Vagina (tissue), 2 donors: ENCODE measurements around the gene AIPL1.

Experiments
- POLR2A ChIP-seq, 2 donors: fragments of 450-650 bp; IDR thresholded peaks; one replicate each; pipeline ENCODE4 v1.6.1; 2017; ENCODE audit warnings: antibody characterized with exemption in 2 of 2, mild to moderate bottlenecking in 2 of 2, moderate library complexity in 2 of 2
- POLR2AphosphoS5 ChIP-seq, 2 donors: sonication (generic); formaldehyde crosslinking; IDR thresholded peaks; one replicate each; pipeline ENCODE4 v1.9.0; 2017; ENCODE audit warnings: antibody characterized with exemption in 2 of 2, mild to moderate bottlenecking in 2 of 2, low read depth in 1 of 2; ENCODE audit not compliant: insufficient read depth in 1 of 2
- TF ChIP-seq, protein P1 (sequence below), 3 experiments: fragments of 450-650 bp in 2 of 3; fragments of 200-600 bp in 1 of 3; sonication (generic) in 1 of 3; IDR thresholded peaks; one replicate each; pipeline ENCODE4 v1.5.1; 2017 to 2019; ENCODE audit warnings: antibody characterized with exemption in 3 of 3, mild to moderate bottlenecking in 2 of 3, moderate library complexity in 2 of 3

- TF ChIP-seq POLR2AphosphoS5 (IDR thresholded peaks at IDR 0.05; ENCODE audit: insufficient read depth in 1 of 2, low read depth in 1 of 2) = no peak
- TF ChIP-seq, protein P1, sequence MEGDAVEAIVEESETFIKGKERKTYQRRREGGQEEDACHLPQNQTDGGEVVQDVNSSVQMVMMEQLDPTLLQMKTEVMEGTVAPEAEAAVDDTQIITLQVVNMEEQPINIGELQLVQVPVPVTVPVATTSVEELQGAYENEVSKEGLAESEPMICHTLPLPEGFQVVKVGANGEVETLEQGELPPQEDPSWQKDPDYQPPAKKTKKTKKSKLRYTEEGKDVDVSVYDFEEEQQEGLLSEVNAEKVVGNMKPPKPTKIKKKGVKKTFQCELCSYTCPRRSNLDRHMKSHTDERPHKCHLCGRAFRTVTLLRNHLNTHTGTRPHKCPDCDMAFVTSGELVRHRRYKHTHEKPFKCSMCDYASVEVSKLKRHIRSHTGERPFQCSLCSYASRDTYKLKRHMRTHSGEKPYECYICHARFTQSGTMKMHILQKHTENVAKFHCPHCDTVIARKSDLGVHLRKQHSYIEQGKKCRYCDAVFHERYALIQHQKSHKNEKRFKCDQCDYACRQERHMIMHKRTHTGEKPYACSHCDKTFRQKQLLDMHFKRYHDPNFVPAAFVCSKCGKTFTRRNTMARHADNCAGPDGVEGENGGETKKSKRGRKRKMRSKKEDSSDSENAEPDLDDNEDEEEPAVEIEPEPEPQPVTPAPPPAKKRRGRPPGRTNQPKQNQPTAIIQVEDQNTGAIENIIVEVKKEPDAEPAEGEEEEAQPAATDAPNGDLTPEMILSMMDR (IDR thresholded peaks at IDR 0.05) = no peak
- TF ChIP-seq POLR2A (IDR thresholded peaks at IDR 0.05) = no peak
Measured at GRCh38 chr17:6420173-6420641, 14.7 kb downstream of the AIPL1 start.
